SK-N-SH (cell line): ENCODE results near the gene RPL27. TPM values are rescaled to one million over a fixed set of nuclear protein-coding genes. Genes with fewer than 3 reads are reported as not detected.
"Not testable (repeated sequence)": the region's sequence is repeated elsewhere in the genome, so short reads cannot be mapped to it uniquely, and the experiment has no call there.

ENCODE experiments used
- CTCF ChIA-PET: fragments of 300-600, 350-600 bp; formaldehyde crosslinking; extraction: SDS; loops from one replicate; lab custom pipeline; 2021; lab: Yijun Ruan, JAX
- POLR2A ChIA-PET: fragments of 350-600 bp; sonication (Branson Sonifier 250); formaldehyde crosslinking; extraction: SDS; loops from one replicate; lab custom pipeline; 2020; ENCODE audit warnings: antibody characterized with exemption, inconsistent platforms; lab: Yijun Ruan, JAX
- DNase-seq: peaks from one replicate; pipeline ENCODE4 v3.0.0; 2012
- H2AFZ ChIP-seq: fragments of 200-600 bp; sonication (generic); 2 replicates; pipeline ENCODE4 v1.8.1; 2016; ENCODE audit warnings: antibody characterized with exemption, mild to moderate bottlenecking, low read depth
- H3F3A ChIP-seq: fragments of 200-600 bp; sonication (generic); replicated peaks from 2 replicates; pipeline ENCODE3; 2016; ENCODE audit warnings: antibody characterized with exemption, mild to moderate bottlenecking; ENCODE audit not compliant: insufficient read depth
- H3K27ac ChIP-seq, 2 experiments: fragments of 200-500 bp in 1 of 2; fragments of 200-600 bp in 1 of 2; sonication (Bioruptor generic) in 1 of 2; sonication (generic), shearing (Covaris generic) in 1 of 2; 2 replicates each; pipeline versions ENCODE4 v1.5.1 to v1.6.1; 2014 to 2016; ENCODE audit warnings: low read depth in 2 of 2, inconsistent platforms in 1 of 2, low read length in 1 of 2, mild to moderate bottlenecking in 1 of 2, mixed read lengths in 1 of 2
- H3K27me3 ChIP-seq: fragments of 200-600 bp; sonication (generic), shearing (Covaris generic); 2 replicates; pipeline ENCODE4 v1.6.1; 2016; ENCODE audit warnings: mixed run types; ENCODE audit not compliant: insufficient read depth
- H3K36me3 ChIP-seq, 2 experiments: fragments of 200-500 bp in 1 of 2; fragments of 200-600 bp in 1 of 2; sonication (Bioruptor generic) in 1 of 2; sonication (generic) in 1 of 2; replicated peaks in 1 of 2; 2 replicates each; pipeline versions ENCODE3 to v1.5.1; 2014 to 2016; ENCODE audit warnings: low read length in 1 of 2, mild to moderate bottlenecking in 1 of 2; ENCODE audit not compliant: insufficient read depth in 2 of 2, control insufficient read depth in 1 of 2
- H3K4me1 ChIP-seq, 2 experiments: fragments of 200-500 bp in 1 of 2; fragments of 200-600 bp in 1 of 2; sonication (Bioruptor generic) in 1 of 2; sonication (generic), shearing (Covaris generic) in 1 of 2; 2 replicates each; pipeline versions ENCODE4 v1.5.1 to v1.6.1; 2014 to 2016; ENCODE audit warnings: low read depth in 1 of 2, low read length in 1 of 2, mixed run types in 1 of 2; ENCODE audit not compliant: insufficient read depth in 2 of 2, control insufficient read depth in 1 of 2
- H3K4me2 ChIP-seq: fragments of 200-600 bp; sonication (generic), shearing (Covaris generic); 2 replicates; pipeline ENCODE4 v1.6.1; 2017; ENCODE audit warnings: mixed run types
- H3K4me3 ChIP-seq, 2 experiments: fragments of 200-500 bp in 1 of 2; fragments of 200-600 bp in 1 of 2; sonication (Bioruptor generic) in 1 of 2; sonication (generic), shearing (Covaris generic) in 1 of 2; 2 replicates each; pipeline versions ENCODE4 v1.5.1 to v1.8.1; 2014 to 2016; ENCODE audit warnings: low read depth in 2 of 2, inconsistent platforms in 1 of 2, low read length in 1 of 2, mild to moderate bottlenecking in 1 of 2, mixed read lengths in 1 of 2, moderate library complexity in 1 of 2
- H3K79me2 ChIP-seq: fragments of 200-600 bp; sonication (generic); 2 replicates; pipeline ENCODE4 v1.8.1; 2017; ENCODE audit warnings: mild to moderate bottlenecking; ENCODE audit not compliant: insufficient read depth
- H3K9ac ChIP-seq: fragments of 200-600 bp; sonication (generic); 2 replicates; pipeline ENCODE4 v1.6.1; 2017; ENCODE audit warnings: mixed run types
- H3K9me2 ChIP-seq: fragments of 200-600 bp; sonication (generic); 2 replicates; pipeline ENCODE4 v1.6.1; 2017; ENCODE audit warnings: mixed run types
- H3K9me3 ChIP-seq: fragments of 200-600 bp; sonication (generic); 2 replicates; pipeline ENCODE4 v1.6.1; 2017; ENCODE audit warnings: mixed run types, mild to moderate bottlenecking, moderate library complexity
- H4K20me1 ChIP-seq: fragments of 200-600 bp; sonication (generic); 2 replicates; pipeline ENCODE4 v1.6.1; 2017; ENCODE audit warnings: mild to moderate bottlenecking, mixed run types; ENCODE audit not compliant: insufficient read depth
- CHD2 ChIP-seq: fragments of 150-350 bp; IDR thresholded peaks from 2 replicates; pipeline ENCODE4 v1.6.1; 2018; ENCODE audit warnings: low read length; ENCODE audit not compliant: partially characterized antibody
- EP300 ChIP-seq, 2 experiments: IDR thresholded peaks; 2 replicates each; pipeline versions ENCODE4 v1.4.0 to v1.6.1; 2012; ENCODE audit warnings: borderline replicate concordance in 1 of 2, low read depth in 1 of 2, low read length in 1 of 2
- GATA2 ChIP-seq: sonication (generic); formaldehyde crosslinking; IDR thresholded peaks from 2 replicates; pipeline ENCODE4 v1.5.0; 2020; ENCODE audit warnings: mild to moderate bottlenecking, missing genetic modification reagents
- JUND ChIP-seq: IDR thresholded peaks from 2 replicates; pipeline ENCODE4 v1.4.0; 2012
- MEF2A ChIP-seq: IDR thresholded peaks from 2 replicates; pipeline ENCODE4 v1.4.0; 2012; ENCODE audit warnings: low read depth, borderline replicate concordance
- MXI1 ChIP-seq: IDR thresholded peaks from 2 replicates; pipeline ENCODE4 v1.6.1; 2012; ENCODE audit warnings: mild to moderate bottlenecking, low read depth, low read length, improper control_type of control experiment
- RAD21 ChIP-seq: IDR thresholded peaks from 2 replicates; pipeline ENCODE4 v1.6.1; 2012; ENCODE audit warnings: mild to moderate bottlenecking, low read length
- RFX5 ChIP-seq: IDR thresholded peaks from 2 replicates; pipeline ENCODE4 v1.6.1; 2012; ENCODE audit warnings: mild to moderate bottlenecking, improper control_type of control experiment, low read length
- SIN3A ChIP-seq: IDR thresholded peaks from 2 replicates; pipeline ENCODE4 v1.6.1; 2012; ENCODE audit warnings: low read depth, mild to moderate bottlenecking, low read length, moderate library complexity, borderline replicate concordance
- TAF1 ChIP-seq: IDR thresholded peaks from 2 replicates; pipeline ENCODE4 v1.6.1; 2012; ENCODE audit warnings: low read depth, mild to moderate bottlenecking, low read length, moderate library complexity, borderline replicate concordance
- TEAD4 ChIP-seq: IDR thresholded peaks from 2 replicates; pipeline ENCODE4 v1.4.0; 2012; ENCODE audit warnings: mild to moderate bottlenecking, borderline replicate concordance; ENCODE audit not compliant: insufficient read depth
- YY1 ChIP-seq: IDR thresholded peaks from 2 replicates; pipeline ENCODE4 v1.4.0; 2012; ENCODE audit warnings: low read depth, mild to moderate bottlenecking
- WGBS: methylation state at CpG from one replicate; pipeline ENCODE4 v1.1.6; 2017; ENCODE audit warnings: low lambda C conversion rate; 5-methylcytosine and 5-hydroxymethylcytosine counted together
- polyA plus RNA-seq, 3 experiments: library from polyadenylated mRNA; depleted of rRNA; stranded (reverse); fragments of >200 nt; gene quantifications; 2 replicates each; pipeline ENCODE4 v1.2.3, GENCODE V29; 2012
- TF ChIP-seq, protein P1 (sequence below): IDR thresholded peaks from 2 replicates; pipeline ENCODE4 v1.4.0; 2012; ENCODE audit warnings: low read depth

The RPL27 gene
- polyA plus RNA-seq, 1 of the 3 experiments (the other 2 are of a cell fraction): 6,383 TPM

DNA sequence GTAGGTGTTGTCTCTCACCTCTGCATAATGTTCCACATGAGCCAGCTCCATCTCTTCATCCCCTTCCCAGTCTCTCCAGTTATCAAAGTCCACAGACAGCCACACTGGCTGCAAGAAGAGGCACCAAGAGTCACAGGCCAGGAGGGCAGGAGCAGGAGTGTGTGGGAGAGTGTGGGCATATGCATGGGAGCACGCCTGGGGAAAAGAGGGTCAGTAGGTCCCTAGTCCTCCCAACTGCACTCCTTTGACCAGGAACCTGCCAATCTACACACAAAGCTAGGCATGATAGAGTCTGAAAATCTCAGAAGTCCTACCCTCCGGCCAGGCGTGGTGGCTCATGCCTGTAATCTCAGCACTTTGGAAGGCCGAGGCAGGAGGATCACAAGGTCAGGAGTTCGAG is 26.6 kb upstream of the RPL27 start:
- Histone ChIP-seq H3K9ac (no peak overlapping the region), H3K79me2 (no peaks in the 10 kb centered on the region), H3K36me3 (no peaks in the 10 kb centered on the region), H3K4me1 (no peaks in the 10 kb centered on the region), H4K20me1 (no peaks in the 10 kb centered on the region), H3F3A (peaks cover 13% of the 10 kb centered on the region), H2AFZ (no peak overlapping the region), H3K27me3 (no peaks in the 10 kb centered on the region), H3K4me2 (no peak overlapping the region), H3K9me2 (no peaks in the 10 kb centered on the region)
- no peak for DNase-seq
- CTCF ChIA-PET: no interaction called here
- no peak for TF ChIP-seq GATA2
- no peak for TF ChIP-seq SIN3A
- TF ChIP-seq TEAD4: no peak
- TF ChIP-seq CHD2: no peak
- TF ChIP-seq MXI1: no peak
- no peak for TF ChIP-seq MEF2A
- TF ChIP-seq YY1: no peak
- no peak for TF ChIP-seq JUND
- TF ChIP-seq RFX5: no peak
- TF ChIP-seq, all 33 proteins: peak for 0
- Histone ChIP-seq H3K4me3 (no peak overlapping the region), H3K9me3 (no peaks in the 10 kb centered on the region), H3K27ac (no peak overlapping the region)
- 75% methylated on average over 5 of the region's 5 CpGs for WGBS
- POLR2A ChIA-PET: no interaction called here

DNA sequence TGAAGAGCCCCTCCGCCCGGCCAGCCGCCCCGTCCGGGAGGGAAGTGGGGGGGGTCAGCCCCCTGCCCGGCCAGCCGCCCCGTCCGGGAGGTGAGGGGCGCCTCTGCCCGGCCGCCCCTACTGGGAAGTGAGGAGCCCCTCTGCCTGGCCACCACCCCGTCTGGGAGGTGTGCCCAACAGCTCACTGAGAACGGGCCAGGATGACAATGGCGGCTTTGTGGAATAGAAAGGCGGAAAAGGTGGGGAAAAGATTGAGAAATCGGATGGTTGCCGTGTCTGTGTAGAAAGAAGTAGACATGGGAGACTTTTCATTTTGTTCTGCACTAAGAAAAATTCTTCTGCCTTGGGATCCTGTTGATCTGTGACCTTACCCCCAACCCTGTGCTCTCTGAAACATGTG is 24.9 kb upstream of the RPL27 start:
- WGBS: 65% methylated on average over 6 of the region's 18 CpGs
- H3K9ac ChIP-seq, H2AFZ ChIP-seq, H3K27me3 ChIP-seq, H4K20me1 ChIP-seq, DNase-seq, H3K4me2 ChIP-seq, H3K27ac ChIP-seq, H3K36me3 ChIP-seq, H3K9me3 ChIP-seq, H3K4me1 ChIP-seq, CTCF ChIA-PET, H3K79me2 ChIP-seq, H3K4me3 ChIP-seq, H3K9me2 ChIP-seq, H3F3A ChIP-seq: not testable (repeated sequence)
- POLR2A ChIA-PET: interaction anchor here (0.6 kb wide), 1 partner anchor 200 kb away, joined by 3 read pairs; the partner anchor contains the start of gene VPS25

DNA sequence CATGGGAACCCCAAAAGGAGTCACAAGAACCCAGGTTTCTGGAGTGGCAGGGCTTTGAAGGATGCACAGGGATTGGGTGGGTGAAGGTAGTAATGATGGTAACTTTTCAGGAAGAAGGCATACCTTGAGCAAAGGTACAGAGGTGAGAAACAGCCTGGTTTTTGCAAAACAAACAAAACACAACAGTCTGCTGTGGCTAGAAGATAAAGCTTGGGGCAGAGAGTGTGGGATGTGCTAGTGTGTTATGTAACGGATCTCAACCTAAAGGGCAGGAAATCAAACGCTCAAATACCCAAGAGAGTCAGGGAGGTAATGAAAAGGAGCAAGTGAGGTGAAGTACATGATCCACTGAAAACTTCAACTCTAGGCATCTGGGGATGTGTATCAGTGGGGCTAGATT is 23.0 kb upstream of the RPL27 start:
- no peaks in the 10 kb centered on the region for H3F3A ChIP-seq
- peaks cover under 1% of the 10 kb centered on the region; the same call in 1 of the 2 replicates for H3K79me2 ChIP-seq
- H3K27ac ChIP-seq: no peak overlapping the region
- CTCF ChIA-PET: no interaction called here
- no peak overlapping the region for H3K9ac ChIP-seq
- no peaks in the 10 kb centered on the region for H3K27me3 ChIP-seq
- no peak for DNase-seq
- H3K4me2 ChIP-seq: no peak overlapping the region
- no peaks in the 10 kb centered on the region for H3K9me3 ChIP-seq
- H3K36me3 ChIP-seq: no peaks in the 10 kb centered on the region
- no peaks in the 10 kb centered on the region for H3K9me2 ChIP-seq
- 83% methylated on average over 2 of the region's 2 CpGs for WGBS
- no peak for TF ChIP-seq TAF1
- no peak for TF ChIP-seq EP300 (IDR thresholded peaks at IDR 0.05; ENCODE audit: borderline replicate concordance in 1 of 2, low read depth in 1 of 2, low read length in 1 of 2)
- no peak for TF ChIP-seq TEAD4
- no peak for TF ChIP-seq RAD21
- TF ChIP-seq, protein P1, sequence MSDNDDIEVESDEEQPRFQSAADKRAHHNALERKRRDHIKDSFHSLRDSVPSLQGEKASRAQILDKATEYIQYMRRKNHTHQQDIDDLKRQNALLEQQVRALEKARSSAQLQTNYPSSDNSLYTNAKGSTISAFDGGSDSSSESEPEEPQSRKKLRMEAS: no peak
- TF ChIP-seq, all 33 proteins: peak for 0
- H3K4me3 ChIP-seq: no peak overlapping the region
- H4K20me1 ChIP-seq: no peaks in the 10 kb centered on the region
- no peak overlapping the region for H2AFZ ChIP-seq
- H3K4me1 ChIP-seq: peaks cover 0 to 8% of the 10 kb centered on the region in 2 experiments; a peak in 1 of 4 replicates
- POLR2A ChIA-PET: no interaction called here

DNA sequence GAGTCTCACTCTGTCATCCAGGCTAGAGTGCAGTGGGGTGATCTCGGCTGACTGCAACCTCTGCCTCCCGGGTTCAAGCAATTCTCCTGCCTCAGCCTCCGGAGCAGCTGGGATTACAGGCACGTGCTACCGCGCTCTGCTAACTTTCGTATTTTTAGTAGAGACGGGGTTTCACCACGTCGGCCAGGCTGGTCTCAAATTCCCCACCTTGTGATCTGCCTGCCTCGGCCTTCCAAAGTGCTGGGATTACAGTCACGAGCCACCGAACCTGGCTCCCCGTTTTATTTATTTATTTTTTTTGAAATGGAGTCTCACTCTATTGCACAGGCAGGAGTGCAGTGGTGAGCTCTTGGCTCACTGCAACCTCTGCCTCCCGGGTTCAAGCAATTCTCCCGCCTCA is 22.5 kb upstream of the RPL27 start:
- H3K27ac ChIP-seq, H3K4me3 ChIP-seq, POLR2A ChIA-PET, H4K20me1 ChIP-seq, DNase-seq, H3K9ac ChIP-seq, H3K79me2 ChIP-seq, H2AFZ ChIP-seq, H3K27me3 ChIP-seq, H3K9me2 ChIP-seq, H3K36me3 ChIP-seq, H3K4me2 ChIP-seq, H3K9me3 ChIP-seq, H3F3A ChIP-seq, H3K4me1 ChIP-seq: not testable (repeated sequence)
- CTCF ChIA-PET: interaction anchor here (1.2 kb wide), 1 partner anchor 22 kb away, joined by 3 read pairs; the partner anchor contains the start of gene RPL27
- WGBS: 85% methylated on average over 16 of the region's 16 CpGs
